ENCODE data around the gene TREX2.

- no peak for TF ChIP-seq POLR2AphosphoS5 (IDR thresholded peaks at IDR 0.05; ENCODE audit: insufficient read depth in 1 of 2, low read depth in 1 of 2)
- no peak for TF ChIP-seq CTCF (IDR thresholded peaks at IDR 0.05)
Measured at GRCh38 chrX:153474266-153474665, 28.4 kb upstream of the TREX2 start.

All from vagina (tissue), 2 donors.